ENCODE data around the gene TRIM33.
"Not testable (repeated sequence)": the region's sequence is repeated elsewhere in the genome, so short reads cannot be mapped to it uniquely, and the experiment has no call there.

Gene TRIM33

GRCh38 chr1:114490274-114490693, 20.7 kb downstream of the TRIM33 start:
- Mint-ChIP-seq H3K9me3 (peaks cover 33% of the 10 kb centered on the region), H3K36me3 (ENCODE audit: low read depth) (peaks cover 74% of the 10 kb centered on the region), H3K27me3 (ENCODE audit: low read depth) (no peaks in the 10 kb centered on the region), H3K27ac (no peak overlapping the region), H3K4me3 (no peak overlapping the region), H3K4me1 (peaks cover under 1% of the 10 kb centered on the region)
- TF ChIP-seq CTCF (IDR thresholded peaks at IDR 0.05; ENCODE audit: unreplicated experiment in 3 of 3) = no peak

- H3K9me3 Mint-ChIP-seq = peaks cover 30% of the 10 kb centered on the region
- H3K4me1 Mint-ChIP-seq = no peaks in the 10 kb centered on the region
- peaks cover 64% of the 10 kb centered on the region for H3K36me3 Mint-ChIP-seq (ENCODE audit: low read depth)
- no peak for TF ChIP-seq CTCF (IDR thresholded peaks at IDR 0.05; ENCODE audit: unreplicated experiment in 3 of 3)
- H3K27me3 Mint-ChIP-seq (ENCODE audit: low read depth) = no peaks in the 10 kb centered on the region
- H3K27ac Mint-ChIP-seq = no peak overlapping the region
- H3K4me3 Mint-ChIP-seq = no peak overlapping the region
These were observed 22.3 kb downstream of the TRIM33 start for GRCh38 chr1:114488739-114489138.

DNA sequence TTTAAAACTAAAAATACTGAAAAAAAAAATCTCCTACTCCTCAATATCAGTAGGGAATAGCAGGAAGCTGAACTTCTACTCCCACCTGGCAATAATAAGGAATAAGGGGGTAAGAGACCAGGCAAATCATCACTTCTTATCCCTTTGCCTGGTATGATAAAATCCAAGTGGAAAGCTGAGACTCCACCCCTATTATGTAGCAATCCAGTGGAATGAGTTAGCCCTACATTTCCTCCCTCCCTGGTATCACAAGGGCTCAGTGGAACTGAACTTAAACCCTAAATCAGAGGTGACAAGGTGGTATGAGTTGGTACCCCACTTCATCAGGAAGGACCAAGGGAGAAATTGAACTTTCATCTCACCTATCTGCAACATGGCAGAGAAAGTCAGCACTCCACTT, 25.7 kb downstream of the TRIM33 start:
- peaks cover 28% of the 10 kb centered on the region for H3K9me3 Mint-ChIP-seq
- no peaks in the 10 kb centered on the region for H3K27me3 Mint-ChIP-seq (ENCODE audit: low read depth)
- no peaks in the 10 kb centered on the region for H3K4me1 Mint-ChIP-seq
- TF ChIP-seq CTCF (IDR thresholded peaks at IDR 0.05; ENCODE audit: unreplicated experiment in 3 of 3) = no peak
- no peak overlapping the region for H3K27ac Mint-ChIP-seq
- H3K36me3 Mint-ChIP-seq (ENCODE audit: low read depth) = peaks cover 56% of the 10 kb centered on the region
- no peak overlapping the region for H3K4me3 Mint-ChIP-seq

DNA sequence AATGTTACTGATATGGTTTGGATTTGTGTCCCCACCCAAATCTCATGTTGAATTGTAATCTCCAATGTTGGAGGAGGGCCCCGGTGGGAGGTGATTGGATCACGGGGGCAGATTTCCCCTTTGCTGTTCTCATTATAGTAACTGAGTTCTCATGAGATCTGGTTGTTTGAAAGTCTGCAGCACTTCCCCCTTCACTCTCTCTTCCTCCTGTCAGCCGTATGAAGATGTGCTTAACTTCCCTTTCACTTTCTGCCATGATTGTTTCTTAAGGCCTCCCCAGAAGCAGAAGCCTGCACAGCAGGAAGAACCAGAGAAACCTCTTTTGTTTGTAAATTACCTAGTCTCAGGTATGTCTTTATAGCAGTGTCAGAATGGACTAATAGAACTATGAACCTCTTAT, 28.4 kb downstream of the TRIM33 start:
- peaks cover 39% of the 10 kb centered on the region for H3K9me3 Mint-ChIP-seq
- no peak overlapping the region for H3K27ac Mint-ChIP-seq
- no peaks in the 10 kb centered on the region for H3K27me3 Mint-ChIP-seq (ENCODE audit: low read depth)
- TF ChIP-seq CTCF (IDR thresholded peaks at IDR 0.05; ENCODE audit: unreplicated experiment in 3 of 3) = no peak
- no peaks in the 10 kb centered on the region for H3K4me1 Mint-ChIP-seq
- no peak overlapping the region for H3K4me3 Mint-ChIP-seq
- peaks cover 57% of the 10 kb centered on the region for H3K36me3 Mint-ChIP-seq (ENCODE audit: low read depth)

DNA sequence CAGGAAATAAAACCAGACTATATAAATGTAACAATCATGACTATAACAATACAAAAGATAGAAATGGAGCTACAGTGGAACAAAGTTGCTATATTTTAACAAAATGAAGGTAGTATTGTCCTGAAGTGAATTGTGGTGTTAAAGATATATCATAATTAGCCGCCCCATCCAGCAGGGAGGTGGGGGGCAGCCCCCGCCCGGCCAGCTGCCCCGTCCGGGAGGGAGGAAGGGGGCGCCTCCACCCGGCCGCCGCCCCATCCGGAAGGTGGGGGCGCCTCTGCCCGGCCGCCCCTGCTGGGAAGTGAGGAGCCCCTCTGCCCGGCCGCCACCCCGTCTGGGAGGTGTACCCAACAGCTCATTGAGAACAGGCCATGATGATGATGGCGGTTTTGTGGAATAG, 31.4 kb downstream of the TRIM33 start:
- H3K4me3 Mint-ChIP-seq; H3K27ac Mint-ChIP-seq; H3K4me1 Mint-ChIP-seq; H3K27me3 Mint-ChIP-seq (ENCODE audit: low read depth): not testable (repeated sequence)
- H3K36me3 Mint-ChIP-seq (ENCODE audit: low read depth) = peaks cover 62% of the 10 kb centered on the region
- H3K9me3 Mint-ChIP-seq = peaks cover 45% of the 10 kb centered on the region

GRCh38 chr1:114479134-114479533, 31.9 kb downstream of the TRIM33 start:
- H3K4me3 Mint-ChIP-seq = no peak overlapping the region
- TF ChIP-seq CTCF (IDR thresholded peaks at IDR 0.05; ENCODE audit: unreplicated experiment in 3 of 3) = no peak
- H3K27me3 Mint-ChIP-seq (ENCODE audit: low read depth) = no peaks in the 10 kb centered on the region
- H3K9me3 Mint-ChIP-seq = peaks cover 45% of the 10 kb centered on the region
- no peak overlapping the region for H3K27ac Mint-ChIP-seq
- peaks cover 62% of the 10 kb centered on the region for H3K36me3 Mint-ChIP-seq (ENCODE audit: low read depth)
- no peaks in the 10 kb centered on the region for H3K4me1 Mint-ChIP-seq
